ENCODE data around the gene PEA15.

Gene PEA15

GRCh38 chr1:160244209-160244608, 39.0 kb downstream of the PEA15 start:
- DNase-seq, result no peak

- no peak for DNase-seq
Observed at GRCh38 chr1:160245434-160245833, 40.2 kb downstream of the PEA15 start.

GRCh38 chr1:160247053-160247452, 41.9 kb downstream of the PEA15 start:
- DNase-seq, result no peak

GRCh38 chr1:160251011-160251410, 45.8 kb downstream of the PEA15 start:
- no peak for DNase-seq

GRCh38 chr1:160251687-160252526, 46.7 kb downstream of the PEA15 start:
- peak; percentile 87 for DNase-seq

GRCh38 chr1:160255781-160256300, 50.7 kb downstream of the PEA15 start:
- DNase-seq, result no peak

- no peak for DNase-seq
Observed at GRCh38 chr1:160256396-160257046, 51.3 kb downstream of the PEA15 start.

GRCh38 chr1:160257411-160258015, 52.3 kb downstream of the PEA15 start:
- no peak for DNase-seq

GRCh38 chr1:160258177-160258798, 53.1 kb downstream of the PEA15 start:
- DNase-seq, result no peak

- DNase-seq, result peak; percentile 51
Observed at GRCh38 chr1:160260406-160261382, 55.5 kb downstream of the PEA15 start.

GRCh38 chr1:160261556-160261892, 56.3 kb downstream of the PEA15 start:
- peak; percentile 79 for DNase-seq

GRCh38 chr1:160261893-160262794, 57.0 kb downstream of the PEA15 start, which contains the start of gene DCAF8:
DCAF8 (minus strand) TSS chr1:160262549; CDS start chr1:160244008, 18,541 bp downstream.
- peak; percentile 99 for DNase-seq

GRCh38 chr1:160264795-160265307, 59.7 kb downstream of the PEA15 start:
- no peak for DNase-seq

Measured in OCI-M1 (cell line).